Gastroesophageal sphincter (tissue), 4 donors: Measurements from ENCODE around the gene CDH23. TPM values are rescaled to one million over a fixed set of nuclear protein-coding genes. Genes with fewer than 3 reads are reported as not detected.
A peak's percentile ranks its signal among the peaks of the same experiment; 100 is the strongest.

Experiments used
- ATAC-seq: fragments of 150-250 bp; one replicate; pipeline ENCODE4 v1.9.1; 2016; ENCODE audit warnings: mild to moderate bottlenecking, moderate library complexity
- H3K27ac ChIP-seq, 4 donors: fragments of 200-600 bp; sonication (generic) in 3 of 4; 1 replicate in 3 of 4; 2 replicates in 1 of 4; pipeline ENCODE4 v1.5.1; 2016 to 2019
- H3K27me3 ChIP-seq: fragments of 200-600 bp; sonication (generic); one replicate; pipeline ENCODE4 v1.5.1; 2019
- H3K36me3 ChIP-seq, 2 donors: fragments of 200-600 bp; sonication (generic); one replicate each; pipeline ENCODE4 v1.5.1; 2019; ENCODE audit warnings: control low read depth in 1 of 2
- H3K4me1 ChIP-seq, 3 donors: fragments of 200-600 bp; sonication (generic); 1 replicate in 2 of 3; 2 replicates in 1 of 3; pipeline ENCODE4 v1.5.1; 2016 to 2019; ENCODE audit warnings: control low read depth in 2 of 3
- H3K4me3 ChIP-seq, 2 donors: fragments of 200-600 bp; sonication (generic); one replicate each; pipeline ENCODE4 v1.5.1; 2019; ENCODE audit warnings: mild to moderate bottlenecking in 1 of 2, moderate library complexity in 1 of 2
- H3K9me3 ChIP-seq, 3 donors: fragments of 200-600 bp; sonication (generic); one replicate each; pipeline ENCODE4 v1.5.1; 2017 to 2019; ENCODE audit warnings: control low read depth in 2 of 3
- CTCF ChIP-seq, 4 experiments: fragments of 200-600 bp in 2 of 4; fragments of 450-650 bp in 2 of 4; sonication (generic) in 1 of 4; IDR thresholded peaks; one replicate each; pipeline ENCODE4 v1.5.1; 2017 to 2019; ENCODE audit warnings: antibody characterized with exemption in 4 of 4, mild to moderate bottlenecking in 2 of 4, moderate library complexity in 2 of 4
- EP300 ChIP-seq: sonication (generic); formaldehyde crosslinking; IDR thresholded peaks from one replicate; pipeline ENCODE4 v1.6.1; 2017; ENCODE audit warnings: antibody characterized with exemption, mild to moderate bottlenecking
- POLR2A ChIP-seq, 2 donors: fragments of 450-650 bp; IDR thresholded peaks; one replicate each; pipeline ENCODE4 v1.6.1; 2017; ENCODE audit warnings: antibody characterized with exemption in 2 of 2, mild to moderate bottlenecking in 2 of 2, moderate library complexity in 1 of 2
- POLR2AphosphoS5 ChIP-seq: sonication (generic); formaldehyde crosslinking; IDR thresholded peaks from one replicate; pipeline ENCODE4 v1.6.1; 2017; ENCODE audit warnings: antibody characterized with exemption
- WGBS, 2 donors: methylation state at CpG; one replicate each; pipeline ENCODE4 v1.1.5; 2018; ENCODE audit warnings: low coverage in 1 of 2; 5-methylcytosine and 5-hydroxymethylcytosine counted together
- total RNA-seq, 4 donors: library from RNA; depleted of rRNA; stranded (reverse); fragments of >200 nt; gene quantifications; one replicate each; pipeline ENCODE4 v1.1.0, GENCODE V29; 2016

Gene CDH23
- total RNA-seq, 4 donors from 2014 or later, result 5.1 to 33.5 (median 16.2) TPM

DNA sequence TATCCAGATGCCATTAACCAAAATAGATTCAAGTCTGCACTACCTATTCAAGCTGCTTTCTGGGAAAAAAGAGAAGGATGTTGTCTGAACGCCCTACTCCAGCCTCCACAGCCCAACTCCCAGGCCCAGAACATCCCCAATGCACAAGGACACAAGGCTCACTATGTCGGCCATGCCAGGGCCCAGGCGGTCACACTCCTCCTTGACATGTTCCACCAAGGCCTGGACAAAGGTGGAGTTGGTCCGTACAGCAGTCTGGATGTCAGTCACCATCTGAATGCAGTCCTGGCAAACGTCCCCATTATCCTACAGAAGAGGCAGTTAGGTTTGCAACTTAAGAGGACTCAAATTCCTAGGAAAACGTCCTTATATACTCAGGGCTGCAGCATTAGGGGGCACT, 431.1 kb downstream of the CDH23 start:
- Histone ChIP-seq H3K4me3 (no peak overlapping the region), H3K9me3 (no peaks in the 10 kb centered on the region), H3K4me1 (peaks cover 0 to 25% (median 0%) of the 10 kb centered on the region in 3 donors), H3K27ac (no peak overlapping the region), H3K36me3 (peaks cover 0 to 99% of the 10 kb centered on the region in 2 donors), H3K27me3 (no peaks in the 10 kb centered on the region)
- WGBS, 2 donors, result 100% methylated on average over 2 of the region's 6 CpGs; no CpG with 5 or more reads in 1 of the 2 donors
- TF ChIP-seq POLR2A (IDR thresholded peaks at IDR 0.05) (no peak), EP300 (no peak), POLR2AphosphoS5 (no peak), CTCF (IDR thresholded peaks at IDR 0.05) (no peak)
- no peak for ATAC-seq

- Histone ChIP-seq H3K9me3 (no peaks in the 10 kb centered on the region), H3K27ac (no peak overlapping the region), H3K36me3 (peaks cover 0 to 97% of the 10 kb centered on the region in 2 donors), H3K4me1 (peaks cover 0 to 34% (median 0%) of the 10 kb centered on the region in 3 donors), H3K27me3 (no peaks in the 10 kb centered on the region), H3K4me3 (no peak overlapping the region)
- WGBS, 2 donors, result 83 to 87% methylated on average over 2 to 6 of the region's 7 CpGs
- ATAC-seq, result no peak
- TF ChIP-seq POLR2A (IDR thresholded peaks at IDR 0.05) (no peak), EP300 (no peak), CTCF (IDR thresholded peaks at IDR 0.05) (no peak), POLR2AphosphoS5 (no peak)
These were observed 432.0 kb downstream of the CDH23 start for GRCh38 chr10:71828702-71829101.

GRCh38 chr10:71829171-71829570, 432.5 kb downstream of the CDH23 start:
- Histone ChIP-seq H3K27ac (no peak overlapping the region), H3K27me3 (no peaks in the 10 kb centered on the region), H3K4me1 (peaks cover 0 to 36% (median 0%) of the 10 kb centered on the region in 3 donors), H3K36me3 (peaks cover 0 to 97% of the 10 kb centered on the region in 2 donors), H3K4me3 (no peak overlapping the region), H3K9me3 (no peaks in the 10 kb centered on the region)
- ATAC-seq, result peak; percentile 57
- TF ChIP-seq POLR2AphosphoS5, result no peak
- TF ChIP-seq CTCF (IDR thresholded peaks at IDR 0.05), result no peak
- TF ChIP-seq POLR2A (IDR thresholded peaks at IDR 0.05), result no peak
- no peak for TF ChIP-seq EP300
- WGBS, 2 donors, result 57 to 81% methylated on average over 3 to 4 of the region's 5 CpGs

DNA sequence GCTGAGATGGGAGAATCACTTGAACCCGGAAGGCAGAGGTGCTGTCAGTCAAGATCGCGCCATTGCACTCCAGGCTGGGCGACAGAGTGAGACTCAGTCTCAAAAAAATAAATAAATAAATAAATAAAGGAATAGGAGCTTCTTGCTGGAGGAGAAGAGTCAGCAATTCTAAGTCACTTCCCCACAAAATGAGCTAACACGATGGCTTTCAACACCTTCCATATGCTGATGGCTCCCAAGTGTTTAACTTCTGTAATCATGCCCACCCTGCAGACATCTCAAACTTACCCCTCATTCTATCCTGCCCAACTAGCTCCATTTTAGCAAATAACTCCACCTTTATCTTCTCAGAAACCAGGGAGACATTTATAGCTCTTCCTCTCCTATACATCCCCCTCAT, 433.2 kb downstream of the CDH23 start:
- no peaks in the 10 kb centered on the region for H3K9me3 ChIP-seq
- H3K36me3 ChIP-seq, result peaks cover 0 to 91% of the 10 kb centered on the region in 2 donors
- H3K4me1 ChIP-seq, result peaks cover 0 to 44% (median 0%) of the 10 kb centered on the region in 3 donors
- TF ChIP-seq POLR2A (IDR thresholded peaks at IDR 0.05) (no peak), CTCF (IDR thresholded peaks at IDR 0.05) (no peak), EP300 (no peak), POLR2AphosphoS5 (no peak)
- ATAC-seq, result no peak
- no peaks in the 10 kb centered on the region for H3K27me3 ChIP-seq
- H3K27ac ChIP-seq, result no peak overlapping the region
- 87 to 95% methylated on average over 4 to 5 of the region's 5 CpGs for WGBS, 2 donors
- H3K4me3 ChIP-seq, result no peak overlapping the region

DNA sequence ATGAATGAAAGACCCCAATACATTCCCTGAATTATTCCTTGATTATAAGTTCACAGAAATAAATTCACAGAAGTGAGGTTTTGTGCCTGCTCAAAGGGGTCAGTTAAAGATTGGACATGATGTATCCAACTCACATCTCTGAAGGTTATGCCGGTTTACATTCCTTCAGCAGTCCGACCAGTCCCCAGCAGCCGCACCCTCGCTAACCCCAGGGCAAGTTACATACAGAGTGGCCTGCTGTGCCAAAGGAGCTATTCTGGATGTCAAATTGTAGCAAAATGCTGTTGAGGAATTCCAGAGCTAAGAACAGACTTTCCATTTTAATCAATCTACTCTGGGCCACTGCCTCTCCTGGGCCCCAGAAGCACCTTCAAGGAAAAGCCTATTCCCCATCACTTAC, 434.0 kb downstream of the CDH23 start:
- ATAC-seq, result no peak
- Histone ChIP-seq H3K4me3 (no peak overlapping the region), H3K36me3 (peaks cover 0 to 83% of the 10 kb centered on the region in 2 donors), H3K9me3 (no peaks in the 10 kb centered on the region), H3K27ac (no peak overlapping the region), H3K27me3 (no peaks in the 10 kb centered on the region), H3K4me1 (peaks cover 0 to 52% (median under 1%) of the 10 kb centered on the region in 3 donors)
- no peak for TF ChIP-seq CTCF (IDR thresholded peaks at IDR 0.05)
- no peak for TF ChIP-seq POLR2A (IDR thresholded peaks at IDR 0.05)
- TF ChIP-seq EP300, result no peak
- no peak for TF ChIP-seq POLR2AphosphoS5
- 66 to 80% methylated on average over 2 to 4 of the region's 4 CpGs for WGBS, 2 donors
